Common myeloid progenitor, CD34-positive (primary cell): ENCODE measurements around the gene SCART1.
"Not testable (repeated sequence)": the region's sequence is repeated elsewhere in the genome, so short reads cannot be mapped to it uniquely, and the experiment has no call there.

Source experiments
- CTCF ChIA-PET: fragments of 350-600 bp; sonication (Branson Sonifier 250); formaldehyde crosslinking; loops from one replicate; lab custom pipeline; 2021; ENCODE audit warnings: antibody characterized with exemption; lab: Charles Lee
- POLR2A ChIA-PET: fragments of 350-600 bp; sonication (Branson Sonifier 250); formaldehyde crosslinking; loops from one replicate; lab custom pipeline; 2021; ENCODE audit warnings: antibody characterized with exemption; lab: Charles Lee
- DNase-seq, 3 donors: peaks; one replicate each; pipeline versions ENCODE4 v3.0.0 to v3.0.0-alpha.2; 2013
- H3K27ac ChIP-seq, 2 experiments: 1 replicate in 1 of 2; 2 replicates in 1 of 2; pipeline ENCODE4 v1.7.0; 2013; ENCODE audit warnings: inconsistent platforms in 2 of 2, low read length in 2 of 2, mild to moderate bottlenecking in 2 of 2, low read depth in 1 of 2, moderate library complexity in 1 of 2; ENCODE audit not compliant: severe bottlenecking in 2 of 2, insufficient read depth in 1 of 2, poor library complexity in 1 of 2
- H3K27me3 ChIP-seq, 5 experiments: replicated peaks in 2 of 5; 1 replicate in 3 of 5; 2 replicates in 2 of 5; pipeline versions ENCODE4 v1.6.1 to v1.7.0; 2013; ENCODE audit warnings: low read length in 4 of 5, mild to moderate bottlenecking in 2 of 5, moderate library complexity in 2 of 5, inconsistent platforms in 1 of 5; ENCODE audit not compliant: insufficient read depth in 5 of 5, control insufficient read depth in 4 of 5
- H3K36me3 ChIP-seq, 4 experiments: 1 replicate in 2 of 4; 2 replicates in 2 of 4; pipeline versions ENCODE4 v1.6.1 to v1.7.0; 2013; ENCODE audit warnings: low read length in 3 of 4, control low read depth in 1 of 4, mild to moderate bottlenecking in 1 of 4; ENCODE audit not compliant: control insufficient read depth in 4 of 4, insufficient read depth in 4 of 4
- H3K4me1 ChIP-seq, 4 experiments: 1 replicate in 3 of 4; 2 replicates in 1 of 4; pipeline versions ENCODE4 v1.6.1 to v1.7.1; 2013; ENCODE audit warnings: low read length in 3 of 4, mild to moderate bottlenecking in 3 of 4, control low read depth in 1 of 4, inconsistent platforms in 1 of 4, moderate library complexity in 1 of 4; ENCODE audit not compliant: control insufficient read depth in 4 of 4, insufficient read depth in 4 of 4; ENCODE audit errors: control extremely low read depth in 1 of 4
- H3K4me3 ChIP-seq, 7 experiments: 1 replicate in 4 of 7; 2 replicates in 3 of 7; pipeline versions ENCODE4 v1.5.1 to v1.7.0; 2013; ENCODE audit warnings: mild to moderate bottlenecking in 7 of 7, low read length in 6 of 7, moderate library complexity in 6 of 7, inconsistent platforms in 2 of 7, low read depth in 2 of 7, control low read depth in 1 of 7; ENCODE audit not compliant: insufficient read depth in 4 of 7, control insufficient read depth in 1 of 7; ENCODE audit errors: extremely low read depth in 1 of 7
- H3K9me3 ChIP-seq, 5 experiments: 1 replicate in 4 of 5; 2 replicates in 1 of 5; pipeline versions ENCODE4 v1.6.1 to v1.7.1; 2013; ENCODE audit warnings: low read length in 4 of 5, mild to moderate bottlenecking in 2 of 5, inconsistent platforms in 1 of 5, low read depth in 1 of 5, moderate library complexity in 1 of 5; ENCODE audit not compliant: control insufficient read depth in 4 of 5, insufficient read depth in 2 of 5; ENCODE audit errors: control extremely low read depth in 1 of 5
- WGBS: methylation state at CpG from one replicate; pipeline ENCODE4 v1.1.5; 2013; ENCODE audit not compliant: insufficient coverage; 5-methylcytosine and 5-hydroxymethylcytosine counted together

SCART1 gene

GRCh38 chr10:133487085-133487484 lies 33.3 kb downstream of the SCART1 start:
- peak in 2 of 3 donors; percentile 8 to 12 for DNase-seq
- Histone ChIP-seq H3K4me3 (no peak overlapping the region), H3K4me1 (no peaks in the 10 kb centered on the region), H3K36me3 (no peaks in the 10 kb centered on the region), H3K9me3 (peaks cover 5 to 55% (median 15%) of the 10 kb centered on the region in 5 experiments), H3K27me3 (peaks cover 0 to 2% (median 0%) of the 10 kb centered on the region in 5 experiments), H3K27ac (no peak overlapping the region)
- POLR2A ChIA-PET: no interaction called here
- CTCF ChIA-PET: no interaction called here

DNA sequence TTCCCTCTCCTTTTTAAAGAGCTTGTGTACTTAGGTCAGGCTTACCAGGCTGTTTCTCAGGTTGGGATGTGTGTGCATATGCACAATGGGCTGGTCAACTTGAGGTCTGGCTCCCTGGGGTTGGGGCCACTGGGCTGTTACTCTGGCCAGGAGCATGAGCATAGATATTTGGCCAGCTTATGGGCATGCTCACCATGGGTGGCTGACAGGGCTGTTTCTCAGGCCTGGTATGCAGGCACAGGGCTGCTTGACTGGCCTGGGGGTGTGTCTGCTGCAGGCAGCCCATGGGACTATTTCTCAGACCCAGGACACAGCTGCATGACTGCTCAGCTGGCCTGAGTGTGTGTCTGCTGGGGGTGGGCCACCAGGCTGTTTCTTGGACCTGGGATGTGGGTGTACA lies 34.6 kb downstream of the SCART1 start:
- H3K27me3 ChIP-seq: peaks cover 0 to 2% (median 0%) of the 10 kb centered on the region in 5 experiments
- H3K4me1 ChIP-seq: no peaks in the 10 kb centered on the region
- no peak overlapping the region for H3K4me3 ChIP-seq
- H3K9me3 ChIP-seq: peaks cover 5 to 55% (median 15%) of the 10 kb centered on the region in 5 experiments
- POLR2A ChIA-PET: no interaction called here
- no peak overlapping the region for H3K27ac ChIP-seq
- CTCF ChIA-PET: interaction anchor here (1.0 kb wide), 1 partner anchor 32 kb away, joined by 3 read pairs; no protein-coding TSS in a partner anchor
- no peak for DNase-seq
- no peaks in the 10 kb centered on the region for H3K36me3 ChIP-seq

DNA sequence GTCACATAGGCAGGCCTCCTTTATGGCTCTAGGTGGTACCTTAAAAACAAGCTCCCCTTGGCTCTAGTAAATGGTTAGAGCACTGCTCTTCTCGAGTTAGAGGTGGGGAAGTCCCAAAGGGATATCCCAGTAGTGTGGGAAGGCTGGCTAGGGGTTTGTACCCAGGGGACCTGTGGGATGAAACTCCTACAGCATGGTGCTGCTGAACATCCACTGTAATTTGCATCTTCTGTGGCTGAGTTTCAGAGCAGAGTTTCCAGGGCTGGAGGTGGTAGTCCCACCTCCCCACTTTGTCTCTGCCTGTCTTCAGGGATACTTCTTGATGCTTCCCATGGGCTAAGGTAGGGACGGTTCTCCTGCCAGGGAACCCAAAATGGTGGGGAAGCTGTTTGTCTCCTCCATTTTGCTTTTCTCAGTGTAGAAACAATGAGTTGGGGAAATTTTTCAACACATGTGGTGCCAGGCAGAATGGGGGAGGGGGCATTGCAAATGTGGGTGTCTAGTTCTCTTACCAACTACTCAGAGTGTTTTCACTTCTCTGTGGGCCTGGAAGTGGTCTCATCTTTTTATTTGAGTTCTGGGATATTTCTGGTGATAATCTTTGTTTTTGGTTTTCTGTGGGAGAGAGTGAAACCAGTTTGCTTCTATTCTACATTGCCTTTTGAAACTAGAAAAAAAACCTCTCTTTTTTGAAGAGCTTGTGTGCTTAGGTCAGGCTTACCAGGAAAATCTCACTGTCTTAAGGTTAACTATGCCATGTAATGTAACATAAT lies 36.3 kb downstream of the SCART1 start:
- peaks cover 5 to 52% (median 13%) of the 10 kb centered on the region in 5 experiments for H3K9me3 ChIP-seq
- ChIA-PET POLR2A (no interaction called here), CTCF (interaction anchor here (0.6 kb wide), 1 partner anchor 30 kb away, joined by 3 read pairs; no protein-coding TSS in a partner anchor)
- H3K4me3 ChIP-seq: no peak overlapping the region
- H3K4me1 ChIP-seq: no peaks in the 10 kb centered on the region
- H3K27ac ChIP-seq: no peak overlapping the region
- peaks cover 0 to 2% (median 0%) of the 10 kb centered on the region in 5 experiments for H3K27me3 ChIP-seq
- no peaks in the 10 kb centered on the region for H3K36me3 ChIP-seq
- WGBS: 51% methylated on average over 2 of the region's 2 CpGs
- no peak for DNase-seq

DNA sequence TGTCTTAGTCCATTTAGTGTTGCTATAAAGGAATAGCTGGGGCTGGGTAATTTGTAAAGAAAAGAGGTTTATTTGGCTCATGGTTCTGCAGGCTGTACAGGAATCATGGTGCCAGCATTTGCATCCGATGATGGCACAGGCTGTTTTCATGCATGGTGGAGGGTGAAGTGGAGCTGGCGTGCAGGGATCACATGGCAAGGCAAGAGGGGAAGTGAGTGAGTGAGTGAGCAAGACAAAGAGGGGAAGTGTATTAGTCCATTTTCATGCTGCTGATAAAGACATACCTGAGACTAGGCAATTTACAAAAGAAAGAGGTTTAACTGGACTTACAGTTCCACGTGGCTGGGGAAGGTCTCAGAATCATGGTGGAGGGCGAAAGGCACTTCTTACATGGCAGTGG lies 39.8 kb downstream of the SCART1 start:
- CTCF ChIA-PET, H3K4me1 ChIP-seq, DNase-seq, H3K4me3 ChIP-seq, H3K36me3 ChIP-seq, POLR2A ChIA-PET, H3K27me3 ChIP-seq, H3K27ac ChIP-seq: not testable (repeated sequence)
- peaks cover 0 to 27% (median 3%) of the 10 kb centered on the region in 5 experiments for H3K9me3 ChIP-seq
- WGBS: 86% methylated on average over 4 of the region's 4 CpGs

GRCh38 chr10:133497363-133497762 lies 43.6 kb downstream of the SCART1 start:
- H3K27ac ChIP-seq, DNase-seq, POLR2A ChIA-PET, H3K27me3 ChIP-seq, H3K4me1 ChIP-seq, H3K4me3 ChIP-seq, H3K36me3 ChIP-seq: not testable (repeated sequence)
- peaks cover 0 to 23% (median 0%) of the 10 kb centered on the region in 5 experiments for H3K9me3 ChIP-seq
- CTCF ChIA-PET: interaction anchor here (1.2 kb wide), 1 partner anchor 168 kb away, joined by 4 read pairs; no protein-coding TSS in a partner anchor
- WGBS: 71% methylated on average over 3 of the region's 6 CpGs

GRCh38 chr10:133499176-133499575 lies 45.4 kb downstream of the SCART1 start:
- H3K27me3 ChIP-seq, DNase-seq, H3K4me3 ChIP-seq, H3K27ac ChIP-seq, H3K36me3 ChIP-seq, H3K4me1 ChIP-seq, POLR2A ChIA-PET, CTCF ChIA-PET: not testable (repeated sequence)
- WGBS: no CpG with 5 or more reads among the region's 1 CpG
- peaks cover 0 to 18% (median 2%) of the 10 kb centered on the region in 5 experiments for H3K9me3 ChIP-seq

DNA sequence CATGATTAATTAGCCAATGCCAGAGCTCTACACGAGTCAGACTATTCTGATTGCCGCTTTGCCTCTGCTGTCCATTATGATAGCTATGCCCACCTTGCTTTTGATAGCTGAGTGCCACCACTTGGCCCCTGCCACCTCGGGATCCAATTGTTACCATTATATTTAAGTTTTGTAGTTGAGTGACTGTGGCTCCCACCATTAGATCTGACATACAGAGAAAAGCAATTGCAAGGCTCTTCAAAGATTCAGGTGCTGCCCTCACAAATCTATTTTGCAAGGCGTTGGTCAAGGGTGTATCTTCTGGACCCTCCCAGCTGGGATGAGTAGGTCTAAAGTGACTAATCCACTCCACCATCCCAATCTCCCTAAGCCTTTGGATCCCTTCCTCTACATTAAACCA lies 47.2 kb downstream of the SCART1 start:
- H3K4me1 ChIP-seq, POLR2A ChIA-PET, H3K27ac ChIP-seq, H3K4me3 ChIP-seq, CTCF ChIA-PET, H3K27me3 ChIP-seq, DNase-seq, H3K36me3 ChIP-seq: not testable (repeated sequence)
- WGBS: 90% methylated on average over 2 of the region's 4 CpGs
- H3K9me3 ChIP-seq: peaks cover 0 to 15% (median 2%) of the 10 kb centered on the region in 5 experiments
